K562 (cell line): ENCODE measurements around the gene PHF21A. TPM values are rescaled to one million over a fixed set of nuclear protein-coding genes. Genes with fewer than 3 reads are reported as not detected.

Experiments
- ATAC-seq: fragments of 200-7000 bp; cut with Tn5 transposase; 3 replicates; pipeline ENCODE4 v1.9.1; 2020; ENCODE audit warnings: moderate library complexity
- BruUV-seq: library from RNA; stranded (reverse); fragments of 400-500 nt; replicated peaks from 2 replicates; lab custom pipeline; 2021; lab: Mats Ljungman, UMichigan
- CTCF ChIA-PET: fragments of 300-600 bp; formaldehyde crosslinking; extraction: SDS; loops from one replicate; lab custom pipeline; 2021; ENCODE audit warnings: low intra/inter-chr PET ratio; lab: Yijun Ruan, JAX
- POLR2A ChIA-PET: fragments of 300-600, 350-650 bp; sonication (Branson Sonifier 250); formaldehyde crosslinking; extraction: SDS; loops from one replicate; lab custom pipeline; 2021; ENCODE audit warnings: antibody characterized with exemption, inconsistent platforms; lab: Yijun Ruan, JAX
- DNase-seq, 4 experiments: peaks; one replicate each; pipeline versions ENCODE4 v3.0.0 to v3.0.0-alpha.2; 2011 to 2018; ENCODE audit warnings: low spot score in 3 of 4, mixed read lengths in 3 of 4; ENCODE audit errors: extremely low read depth in 1 of 4
- FAIRE-seq: peaks from 2 replicates; lab custom pipeline; 2011; peaks lifted over from hg19 to GRCh38; lab: Jason Lieb, UNC
- H2AFZ ChIP-seq: 2 replicates; pipeline ENCODE4 v1.6.0; 2011; ENCODE audit warnings: low read depth, low read length, control low read depth, inconsistent platforms
- H3K27ac ChIP-seq: fragments of 200-600 bp; 3 replicates; pipeline ENCODE4 v1.8.0; 2011; ENCODE audit warnings: low read depth, mild to moderate bottlenecking, control low read depth, inconsistent platforms, low read length, moderate library complexity, mixed read lengths; ENCODE audit errors: extremely low read depth
- H3K27me3 ChIP-seq, 2 experiments: fragments of 300-600 bp in 1 of 2; 2 replicates in 1 of 2; 3 replicates in 1 of 2; pipeline versions ENCODE4 v1.6.0 to v1.8.0; 2011; ENCODE audit warnings: inconsistent platforms in 2 of 2, low read length in 2 of 2, mild to moderate bottlenecking in 1 of 2, mixed read lengths in 1 of 2, moderate library complexity in 1 of 2; ENCODE audit not compliant: control insufficient read depth in 2 of 2, insufficient read depth in 2 of 2
- H3K36me3 ChIP-seq: fragments of 300-600 bp; 3 replicates; pipeline ENCODE4 v1.8.0; 2011; ENCODE audit warnings: mild to moderate bottlenecking, low read length, inconsistent platforms; ENCODE audit not compliant: control insufficient read depth, insufficient read depth
- H3K4me1 ChIP-seq, 2 experiments: fragments of 200-600 bp in 1 of 2; replicated peaks in 1 of 2; 2 replicates in 1 of 2; 3 replicates in 1 of 2; pipeline versions ENCODE4 v1.5.1 to v1.8.0; 2011; ENCODE audit warnings: inconsistent platforms in 2 of 2, low read length in 2 of 2, mild to moderate bottlenecking in 1 of 2, mixed read lengths in 1 of 2, moderate library complexity in 1 of 2; ENCODE audit not compliant: control insufficient read depth in 2 of 2, insufficient read depth in 2 of 2
- H3K4me2 ChIP-seq: 2 replicates; pipeline ENCODE4 v1.6.1; 2011; ENCODE audit warnings: low read length, control low read depth, inconsistent platforms, mixed read lengths; ENCODE audit not compliant: insufficient read depth
- H3K4me3 ChIP-seq: fragments of 200-600 bp; sonication (generic), shearing (Covaris generic); 2 replicates; pipeline ENCODE4 v1.5.1; 2016; ENCODE audit warnings: control low read depth, inconsistent platforms
- H3K79me2 ChIP-seq: fragments of 200-600 bp; 3 replicates; pipeline ENCODE4 v1.8.0; 2011; ENCODE audit warnings: low read length, inconsistent platforms; ENCODE audit not compliant: control insufficient read depth, insufficient read depth
- H3K9ac ChIP-seq, 2 experiments: 2 replicates each; pipeline versions ENCODE4 v1.6.0 to v1.6.1; 2011; ENCODE audit warnings: low read depth in 2 of 2, low read length in 2 of 2, control low read depth in 1 of 2, inconsistent platforms in 1 of 2, mild to moderate bottlenecking in 1 of 2, mixed read lengths in 1 of 2; ENCODE audit not compliant: insufficient read depth in 1 of 2
- H3K9me1 ChIP-seq: one replicate; pipeline ENCODE4 v1.6.0; 2011; ENCODE audit warnings: inconsistent platforms, mild to moderate bottlenecking, low read length, moderate library complexity; ENCODE audit not compliant: control insufficient read depth, insufficient read depth
- H3K9me3 ChIP-seq: replicated peaks from 2 replicates; pipeline ENCODE4 v1.5.1; 2011; ENCODE audit warnings: low read depth, low read length, inconsistent platforms; ENCODE audit not compliant: control insufficient read depth, insufficient read depth
- H4K20me1 ChIP-seq: replicated peaks from 2 replicates; pipeline ENCODE4 v1.6.1; 2011; ENCODE audit warnings: low read length, inconsistent platforms, mixed read lengths; ENCODE audit not compliant: control insufficient read depth, insufficient read depth
- ATF3 ChIP-seq, 2 experiments: fragments of 450-650 bp in 1 of 2; sonication (generic) in 1 of 2; formaldehyde crosslinking in 1 of 2; IDR thresholded peaks in 1 of 2; conservative IDR thresholded peaks in 1 of 2; 2 replicates each; pipeline versions ENCODE4 v1.6.1 to v1.8.1; 2016 to 2023; ENCODE audit warnings: mild to moderate bottlenecking in 2 of 2, moderate library complexity in 2 of 2, inconsistent platforms in 1 of 2, missing genetic modification reagents in 1 of 2
- CHD2 ChIP-seq: IDR thresholded peaks from 2 replicates; pipeline ENCODE4 v1.6.1; 2011; ENCODE audit warnings: low read depth, low read length
- FOXA3 ChIP-seq, 2 experiments: fragments of 450-650 bp in 1 of 2; sonication (generic) in 1 of 2; formaldehyde crosslinking; IDR thresholded peaks in 1 of 2; conservative IDR thresholded peaks in 1 of 2; 2 replicates each; pipeline versions ENCODE4 v1.4.0 to v1.8.0; 2020 to 2022; ENCODE audit warnings: mild to moderate bottlenecking in 2 of 2, missing genetic modification reagents in 1 of 2
- GABPA ChIP-seq: fragments of 200-800 bp; sonication (Bioruptor generic); conservative IDR thresholded peaks from 2 replicates; pipeline ENCODE4 v1.6.1; 2016; ENCODE audit warnings: low read depth, missing genetic modification characterization, missing compliant biosample characterization
- HDAC6 ChIP-seq: IDR thresholded peaks from 2 replicates; pipeline ENCODE4 v1.6.1; 2012; ENCODE audit warnings: low read depth, mild to moderate bottlenecking, control low read depth, inconsistent platforms, low read length, moderate library complexity
- JUNB ChIP-seq: fragments of 450-650 bp; formaldehyde crosslinking; conservative IDR thresholded peaks from 2 replicates; pipeline ENCODE4 v1.4.0; 2020; ENCODE audit warnings: mild to moderate bottlenecking
- MLLT1 ChIP-seq, 2 experiments: fragments of 450-650 bp; IDR thresholded peaks; 2 replicates each; pipeline ENCODE4 v1.6.1; 2016
- MNT ChIP-seq, 2 experiments: fragments of 450-650 bp; conservative IDR thresholded peaks; 2 replicates each; pipeline ENCODE4 v1.6.1; 2017; ENCODE audit warnings: mild to moderate bottlenecking in 2 of 2, moderate library complexity in 2 of 2
- MTA3 ChIP-seq: fragments of 450-650 bp; formaldehyde crosslinking; IDR thresholded peaks from 2 replicates; pipeline ENCODE4 v1.6.1; 2017; ENCODE audit warnings: mild to moderate bottlenecking, borderline replicate concordance
- NFYB ChIP-seq: IDR thresholded peaks from 2 replicates; pipeline ENCODE4 v1.6.1; 2011; ENCODE audit warnings: mild to moderate bottlenecking, moderate library complexity; ENCODE audit not compliant: insufficient read length; ENCODE audit errors: extremely low read depth
- TCF3 ChIP-seq: sonication (generic); formaldehyde crosslinking; IDR thresholded peaks from 2 replicates; pipeline ENCODE4 v1.4.0; 2020; ENCODE audit warnings: mild to moderate bottlenecking, missing genetic modification reagents
- TFE3 ChIP-seq: fragments of 450-650 bp; formaldehyde crosslinking; IDR thresholded peaks from 2 replicates; pipeline ENCODE4 v1.4.0; 2020; ENCODE audit warnings: mild to moderate bottlenecking, mixed read lengths
- ZC3H11A ChIP-seq: IDR thresholded peaks from 2 replicates; pipeline ENCODE4 v1.6.1; 2012; ENCODE audit warnings: low read depth, low read length, improper control_type of control experiment
- ZC3H4 ChIP-seq: sonication (generic); formaldehyde crosslinking; IDR thresholded peaks from 2 replicates; pipeline ENCODE4 v1.9.0; 2021; ENCODE audit warnings: missing genetic modification reagents, borderline replicate concordance
- ZNF655 ChIP-seq: fragments of 250-450 bp; sonication (Bioruptor Pico); IDR thresholded peaks from 2 replicates; pipeline ENCODE4 v1.5.0; 2021
- WGBS: fragments of 100-300 bp; shearing (Covaris generic); methylation state at CpG from one replicate; pipeline ENCODE4 v1.1.6; 2016; ENCODE audit warnings: low coverage, mixed read lengths; ENCODE audit not compliant: insufficient coverage; ENCODE audit errors: missing lambda C conversion rate; 5-methylcytosine and 5-hydroxymethylcytosine counted together
- in situ Hi-C: fragments of 300-500 bp; cut with MboI; formaldehyde crosslinking; loops from 4 replicates; pipeline ENCODE4 v1.15.0; 2018; ENCODE audit warnings: inconsistent platforms, mixed read lengths
- intact Hi-C: fragments of 100-400 bp; cut with micrococcal nuclease; formaldehyde crosslinking; loops from 2 replicates; pipeline ENCODE4 v1.14.2; 2022
- polyA plus RNA-seq, 8 experiments: library from polyadenylated mRNA; depleted of rRNA in 4 of 8; stranded (reverse) in 5 of 8; unstranded in 3 of 8; fragments of >200 nt; fragmentation: Nextera tagmentation in 2 of 8; fragmentation: Illumina TruSeq in 1 of 8; extraction: Ambion mirVana in 2 of 8; extraction: Trizol in 1 of 8; gene quantifications; 2 replicates each; pipeline versions ENCODE4 v1.2.1 to v1.2.3, GENCODE V29; 2011 to 2014; ENCODE audit warnings: inconsistent platforms in 1 of 8, missing spikeins in 1 of 8
- total RNA-seq, 7 experiments: library from RNA; depleted of rRNA in 6 of 7; stranded (reverse); fragments of >200 nt in 6 of 7; fragmentation: Illumina TruSeq in 2 of 7; extraction: Trizol in 2 of 7; gene quantifications; 2 replicates each; pipeline versions ENCODE4 v1.2.1 to v1.2.3, GENCODE V29; 2011 to 2021; ENCODE audit warnings: low replicate concordance in 1 of 7

The PHF21A gene
- total and polyA plus RNA-seq, 9 of the 15 experiments (the other 6 are each of a cell fraction or from before 2014, with no cell fraction given), result 1.5 to 32.4 (median 10.7) TPM

- peaks cover 0 to 12% of the 10 kb centered on the region in 2 experiments; a peak in 2 of 5 replicates for H3K4me1 ChIP-seq
- H3K27me3 ChIP-seq, result no peaks in the 10 kb centered on the region
- no TSS peak for BruUV-seq
- no peak overlapping the region for H3K4me2 ChIP-seq
- in situ Hi-C loops (no loop called here), intact Hi-C loops (no loop called here)
- peaks cover 8% of the 10 kb centered on the region; the same call in 2 of the 3 replicates for H3K79me2 ChIP-seq
- DNase-seq (no peak), ATAC-seq (peak; percentile 51), FAIRE-seq (no peak)
- no peak overlapping the region for H3K27ac ChIP-seq
- no peaks in the 10 kb centered on the region for H3K9me3 ChIP-seq
- WGBS, result 59% methylated on average over 2 of the region's 2 CpGs
- no peak overlapping the region for H3K4me3 ChIP-seq
- no peaks in the 10 kb centered on the region for H3K36me3 ChIP-seq
- CTCF ChIA-PET, result interaction anchor here (0.8 kb wide), 1 partner anchor 39 kb away, joined by 3 read pairs; no protein-coding TSS in a partner anchor
- POLR2A ChIA-PET, result interaction anchor here (0.5 to 1.8 kb wide), 8 partner anchors 8 to 145 kb away, joined by 3 to 6 read pairs (median 3); partner anchors contain the start of gene PEX16
- no peak overlapping the region for H3K9ac ChIP-seq
- H2AFZ ChIP-seq, result no peak overlapping the region
- H3K9me1 ChIP-seq, result no peaks in the 10 kb centered on the region
- H4K20me1 ChIP-seq, result no peaks in the 10 kb centered on the region
- TF ChIP-seq NFYB, result no peak
- TF ChIP-seq ZNF655 (CRISPR knock-in tag), result no peak
- no peak for TF ChIP-seq HDAC6
- TF ChIP-seq CHD2, result no peak
- no peak for TF ChIP-seq TCF3 (CRISPR knock-in tag)
- no peak for TF ChIP-seq MNT (conservative IDR thresholded peaks at IDR 0.05)
- peak; percentile 19; the same call in 1 of the 2 replicates for TF ChIP-seq ATF3 (IDR thresholded peaks at IDR 0.05)
- TF ChIP-seq ATF3 (CRISPR knock-in tag; conservative IDR thresholded peaks at IDR 0.05), result no peak
- TF ChIP-seq FOXA3 (CRISPR knock-in tag; conservative IDR thresholded peaks at IDR 0.05 in 1 of 2, IDR thresholded peaks at IDR 0.05 in 1 of 2), result no peak
- TF ChIP-seq ZC3H11A, result no peak
- peak; percentile 80 for TF ChIP-seq GABPA (tag)
- no peak for TF ChIP-seq TFE3 (CRISPR knock-in tag)
- no peak for TF ChIP-seq JUNB (CRISPR knock-in tag)
- TF ChIP-seq MLLT1 (IDR thresholded peaks at IDR 0.05), result no peak
- TF ChIP-seq ZC3H4 (CRISPR knock-in tag), result no peak
- no peak for TF ChIP-seq MTA3
Observed at GRCh38 chr11:46003572-46003971, 117.7 kb downstream of the PHF21A start.
